Peyer's patch (tissue), 4 donors: ENCODE data around the gene PRSS56. TPM values are rescaled to one million over a fixed set of nuclear protein-coding genes. Genes with fewer than 3 reads are reported as not detected.

Experiments
- DNase-seq, 3 donors: peaks; one replicate each; pipeline ENCODE4 v3.0.0-alpha.2; 2017 to 2019
- H3K27ac ChIP-seq, 4 donors: fragments of 200-600 bp; sonication (generic); one replicate each; pipeline ENCODE4 v1.5.1; 2016 to 2019
- H3K27me3 ChIP-seq, 2 donors: fragments of 200-600 bp; sonication (generic); one replicate each; pipeline ENCODE4 v1.5.1; 2019
- H3K36me3 ChIP-seq, 3 donors: fragments of 200-600 bp; sonication (generic); one replicate each; pipeline ENCODE4 v1.5.1; 2016 to 2019
- H3K4me1 ChIP-seq, 4 donors: fragments of 200-600 bp; sonication (generic); one replicate each; pipeline ENCODE4 v1.5.1; 2016 to 2019
- H3K4me3 ChIP-seq, 4 donors: fragments of 200-600 bp; sonication (generic); 1 replicate in 3 of 4; 2 replicates in 1 of 4; pipeline ENCODE4 v1.5.1; 2016 to 2019; ENCODE audit warnings: mild to moderate bottlenecking in 1 of 4
- H3K9me3 ChIP-seq, 4 donors: fragments of 200-600 bp; sonication (generic); one replicate each; pipeline ENCODE4 v1.5.1; 2016 to 2019; ENCODE audit warnings: mild to moderate bottlenecking in 1 of 4
- POLR2A ChIP-seq, 2 donors: fragments of 450-650 bp; IDR thresholded peaks; one replicate each; pipeline ENCODE4 v1.5.1; 2017; ENCODE audit warnings: antibody characterized with exemption in 2 of 2, mild to moderate bottlenecking in 2 of 2, moderate library complexity in 2 of 2
- total RNA-seq, 4 donors: library from RNA; depleted of rRNA; stranded (reverse); fragments of >200 nt; gene quantifications; one replicate each; pipeline ENCODE4 v1.1.0, GENCODE V29; 2016
- TF ChIP-seq, protein P1 (sequence below), 6 experiments: fragments of 450-650 bp in 4 of 6; fragments of 200-600 bp in 2 of 6; sonication (generic) in 1 of 6; IDR thresholded peaks; one replicate each; pipeline ENCODE4 v1.5.1; 2017 to 2019; ENCODE audit warnings: antibody characterized with exemption in 6 of 6, mild to moderate bottlenecking in 3 of 6, moderate library complexity in 1 of 6

Gene PRSS56
- total RNA-seq, 4 donors from 2014 or later, result not detected

DNA sequence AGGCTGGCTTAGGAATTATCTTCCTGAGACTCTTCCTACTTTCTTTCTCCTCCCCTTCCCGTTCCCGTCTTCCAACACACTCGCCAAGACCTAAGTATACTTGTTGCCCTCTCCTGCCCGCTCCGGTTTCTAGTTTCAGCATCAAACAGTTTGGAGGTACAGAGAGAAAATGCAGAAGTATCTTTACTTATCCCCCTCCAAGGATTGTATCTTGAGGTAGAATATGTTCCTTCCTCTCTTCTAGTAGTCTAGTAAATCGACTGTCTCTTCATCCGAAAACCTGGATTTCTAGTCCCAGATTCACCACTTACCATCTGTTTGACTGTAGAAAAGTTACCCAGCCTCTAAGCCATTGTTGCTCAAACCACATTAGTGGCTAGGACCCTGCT lies 31.1 kb downstream of the PRSS56 start:
- Histone ChIP-seq H3K9me3 (no peaks in the 10 kb centered on the region), H3K4me3 (peak overlapping the region; percentile 64 to 97 (median 86)), H3K27ac (peak overlapping the region; percentile 95 to 99 (median 97)), H3K27me3 (no peaks in the 10 kb centered on the region), H3K4me1 (peaks cover 0 to 31% (median 3%) of the 10 kb centered on the region in 4 donors), H3K36me3 (peaks cover 0 to 15% (median 0%) of the 10 kb centered on the region in 3 donors)
- TF ChIP-seq, protein P1, sequence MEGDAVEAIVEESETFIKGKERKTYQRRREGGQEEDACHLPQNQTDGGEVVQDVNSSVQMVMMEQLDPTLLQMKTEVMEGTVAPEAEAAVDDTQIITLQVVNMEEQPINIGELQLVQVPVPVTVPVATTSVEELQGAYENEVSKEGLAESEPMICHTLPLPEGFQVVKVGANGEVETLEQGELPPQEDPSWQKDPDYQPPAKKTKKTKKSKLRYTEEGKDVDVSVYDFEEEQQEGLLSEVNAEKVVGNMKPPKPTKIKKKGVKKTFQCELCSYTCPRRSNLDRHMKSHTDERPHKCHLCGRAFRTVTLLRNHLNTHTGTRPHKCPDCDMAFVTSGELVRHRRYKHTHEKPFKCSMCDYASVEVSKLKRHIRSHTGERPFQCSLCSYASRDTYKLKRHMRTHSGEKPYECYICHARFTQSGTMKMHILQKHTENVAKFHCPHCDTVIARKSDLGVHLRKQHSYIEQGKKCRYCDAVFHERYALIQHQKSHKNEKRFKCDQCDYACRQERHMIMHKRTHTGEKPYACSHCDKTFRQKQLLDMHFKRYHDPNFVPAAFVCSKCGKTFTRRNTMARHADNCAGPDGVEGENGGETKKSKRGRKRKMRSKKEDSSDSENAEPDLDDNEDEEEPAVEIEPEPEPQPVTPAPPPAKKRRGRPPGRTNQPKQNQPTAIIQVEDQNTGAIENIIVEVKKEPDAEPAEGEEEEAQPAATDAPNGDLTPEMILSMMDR (IDR thresholded peaks at IDR 0.05), result no peak
- TF ChIP-seq POLR2A (IDR thresholded peaks at IDR 0.05), result no peak
- no peak for DNase-seq

DNA sequence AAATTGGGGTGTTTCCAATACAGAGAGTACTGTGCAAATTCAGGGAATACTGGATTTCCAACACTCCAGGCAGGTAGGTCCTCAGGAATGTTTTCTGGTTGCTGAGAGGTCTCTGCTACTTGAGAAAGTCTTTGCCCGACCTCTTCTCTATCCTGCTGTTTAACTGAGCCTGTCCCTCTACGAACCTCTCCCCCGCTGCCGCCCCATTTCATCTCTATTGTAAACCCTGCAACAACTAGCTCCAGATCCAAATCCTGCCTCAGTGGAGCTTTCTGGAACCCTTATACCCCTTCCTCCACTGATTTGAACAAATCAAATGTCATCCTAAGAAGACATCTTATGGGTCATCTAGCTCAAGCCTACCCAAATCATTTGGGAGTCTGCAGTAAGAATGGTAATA lies 31.6 kb downstream of the PRSS56 start:
- no peak for TF ChIP-seq POLR2A (IDR thresholded peaks at IDR 0.05)
- TF ChIP-seq, protein P1 (IDR thresholded peaks at IDR 0.05), result no peak
- no peaks in the 10 kb centered on the region for H3K9me3 ChIP-seq
- H3K36me3 ChIP-seq, result peaks cover 0 to 20% (median 0%) of the 10 kb centered on the region in 3 donors
- peaks cover 0 to 34% (median 3%) of the 10 kb centered on the region in 4 donors for H3K4me1 ChIP-seq
- peak overlapping the region in 1 of 4 donors; percentile 97 for H3K27ac ChIP-seq
- H3K4me3 ChIP-seq, result peak overlapping the region in 3 of 4 donors; percentile 64 to 87 (median 85)
- no peaks in the 10 kb centered on the region for H3K27me3 ChIP-seq
- no peak for DNase-seq

DNA sequence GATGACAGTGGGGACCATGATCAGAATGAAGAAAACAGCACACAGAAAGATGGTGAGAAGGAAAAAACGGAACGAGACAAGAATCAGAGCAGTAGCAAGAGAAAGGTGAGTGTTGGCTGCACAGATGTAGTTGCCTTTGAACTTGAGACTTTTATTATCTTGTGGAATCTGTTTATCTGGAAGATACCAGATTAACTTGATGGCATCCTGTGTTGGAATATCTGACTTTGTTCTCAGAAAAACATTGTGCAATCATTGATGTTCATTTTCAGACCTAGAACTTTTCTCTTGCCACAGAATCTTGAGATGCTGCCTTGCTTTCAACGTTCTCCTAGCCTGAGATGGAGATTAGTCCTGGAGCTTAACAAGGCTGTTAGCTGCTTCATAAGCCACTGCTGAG lies 36.2 kb downstream of the PRSS56 start:
- Histone ChIP-seq H3K36me3 (peaks cover 0 to 61% (median 0%) of the 10 kb centered on the region in 3 donors), H3K27ac (no peak overlapping the region), H3K9me3 (no peaks in the 10 kb centered on the region), H3K4me3 (no peak overlapping the region), H3K4me1 (peaks cover 0 to 28% (median 2%) of the 10 kb centered on the region in 4 donors), H3K27me3 (no peaks in the 10 kb centered on the region)
- TF ChIP-seq, protein P1 (IDR thresholded peaks at IDR 0.05), result no peak
- TF ChIP-seq POLR2A (IDR thresholded peaks at IDR 0.05), result no peak
- DNase-seq, result no peak

DNA sequence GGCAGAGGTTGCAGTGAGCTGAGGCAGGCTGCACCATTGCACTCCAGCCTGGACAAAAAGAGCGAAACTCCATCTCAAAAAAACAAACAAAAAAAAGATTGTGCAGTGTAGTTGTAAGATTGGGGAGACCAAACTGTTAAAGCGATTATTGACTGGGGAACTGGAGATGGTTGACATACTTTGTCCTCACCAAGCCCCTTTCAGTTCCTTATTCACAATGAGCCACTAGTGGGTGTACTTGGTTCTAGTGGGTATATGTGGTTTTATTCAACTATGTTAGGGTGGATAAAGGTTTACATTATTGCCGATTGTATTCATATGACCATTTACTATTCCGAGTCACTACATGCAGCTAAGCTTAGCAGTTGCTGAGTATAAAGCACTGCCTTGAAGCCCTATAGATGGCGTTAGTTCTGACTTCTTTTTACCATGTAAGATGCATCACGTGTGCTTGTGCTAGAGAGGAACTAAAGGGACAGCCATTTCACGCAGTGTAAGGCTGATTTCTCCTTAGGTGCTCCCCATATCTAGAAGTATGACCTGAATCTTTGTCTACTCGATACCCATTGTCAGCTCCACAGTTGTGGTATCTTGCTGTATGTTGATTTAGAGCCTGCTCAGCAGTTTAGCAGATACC lies 42.4 kb downstream of the PRSS56 start:
- Histone ChIP-seq H3K36me3 (peaks cover 0 to 92% (median 4%) of the 10 kb centered on the region in 3 donors), H3K27ac (no peak overlapping the region), H3K9me3 (no peaks in the 10 kb centered on the region), H3K4me1 (no peaks in the 10 kb centered on the region), H3K4me3 (no peak overlapping the region), H3K27me3 (no peaks in the 10 kb centered on the region)
- no peak for TF ChIP-seq POLR2A (IDR thresholded peaks at IDR 0.05)
- TF ChIP-seq, protein P1 (IDR thresholded peaks at IDR 0.05), result no peak
- no peak for DNase-seq

DNA sequence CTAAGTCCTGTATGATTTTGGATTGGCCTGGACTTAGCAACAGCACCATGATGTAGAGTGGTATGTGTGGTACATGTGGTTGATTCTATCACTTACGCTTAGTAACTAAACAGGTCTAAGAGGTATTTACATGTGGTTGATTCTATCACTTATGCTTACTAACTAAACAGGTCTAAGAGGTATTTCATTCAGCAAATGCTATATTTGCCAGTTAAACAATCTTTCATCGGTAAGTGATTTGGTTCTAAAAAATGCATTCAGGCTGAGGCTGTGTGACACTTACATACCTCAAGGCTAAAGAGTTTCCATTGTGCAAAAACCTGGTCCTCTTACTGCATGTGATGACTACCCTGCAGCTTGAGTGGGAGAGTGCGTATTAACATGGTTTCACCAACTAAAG lies 43.4 kb downstream of the PRSS56 start:
- H3K27me3 ChIP-seq, result no peaks in the 10 kb centered on the region
- H3K4me3 ChIP-seq, result no peak overlapping the region
- no peak for DNase-seq
- H3K9me3 ChIP-seq, result no peaks in the 10 kb centered on the region
- H3K4me1 ChIP-seq, result no peaks in the 10 kb centered on the region
- H3K36me3 ChIP-seq, result peaks cover 0 to 93% (median 4%) of the 10 kb centered on the region in 3 donors
- no peak for TF ChIP-seq POLR2A (IDR thresholded peaks at IDR 0.05)
- TF ChIP-seq, protein P1 (IDR thresholded peaks at IDR 0.05), result no peak
- no peak overlapping the region for H3K27ac ChIP-seq
